Endothelial cell of umbilical vein (primary cell): ENCODE data around the gene PTF1A. TPM values are rescaled to one million over a fixed set of nuclear protein-coding genes. Genes with fewer than 3 reads are reported as not detected.

Source experiments
- BruUV-seq: library from RNA; stranded (reverse); fragments of 400-500 nt; replicated peaks from 2 replicates; lab custom pipeline; 2021; lab: Mats Ljungman, UMichigan
- CTCF ChIA-PET: fragments of 300-600, 350-600 bp; sonication (Branson Sonifier 250); formaldehyde crosslinking; loops from one replicate; lab custom pipeline; 2021; ENCODE audit warnings: antibody characterized with exemption, inconsistent platforms; lab: Charles Lee
- POLR2A ChIA-PET: fragments of 300-600, 350-600 bp; sonication (Branson Sonifier 250); formaldehyde crosslinking; loops from one replicate; lab custom pipeline; 2021; ENCODE audit warnings: antibody characterized with exemption, inconsistent platforms; lab: Charles Lee
- DNase-seq: peaks from one replicate; pipeline ENCODE4 v3.0.0-alpha.2; 2011; ENCODE audit warnings: low read depth, low spot score
- FAIRE-seq: peaks from 2 replicates; lab custom pipeline; 2011; peaks lifted over from hg19 to GRCh38; lab: Jason Lieb, UNC
- H2AFZ ChIP-seq: 2 replicates; pipeline ENCODE4 v1.6.0; 2012; ENCODE audit warnings: low read depth, low read length, control low read depth, inconsistent platforms
- H3K27ac ChIP-seq: 2 replicates; pipeline ENCODE4 v1.5.1; 2011; ENCODE audit warnings: low read depth, mild to moderate bottlenecking, control low read depth, low read length, moderate library complexity; ENCODE audit not compliant: insufficient read depth
- H3K27me3 ChIP-seq, 2 experiments: 2 replicates each; pipeline versions ENCODE4 v1.6.0 to v1.6.1; 2011; ENCODE audit warnings: low read length in 2 of 2, mixed read lengths in 1 of 2; ENCODE audit not compliant: control insufficient read depth in 2 of 2, insufficient read depth in 2 of 2
- H3K36me3 ChIP-seq, 2 experiments: 2 replicates in 1 of 2; 3 replicates in 1 of 2; pipeline ENCODE4 v1.5.1; 2011; ENCODE audit warnings: low read length in 2 of 2, mild to moderate bottlenecking in 1 of 2, moderate library complexity in 1 of 2; ENCODE audit not compliant: control insufficient read depth in 2 of 2, insufficient read depth in 2 of 2; ENCODE audit errors: extremely low read depth in 1 of 2
- H3K4me1 ChIP-seq: 3 replicates; pipeline ENCODE4 v1.5.1; 2011; ENCODE audit warnings: mild to moderate bottlenecking, low read length; ENCODE audit not compliant: control insufficient read depth, insufficient read depth; ENCODE audit errors: extremely low read depth
- H3K4me2 ChIP-seq: 2 replicates; pipeline ENCODE4 v1.6.1; 2011; ENCODE audit warnings: low read length, control low read depth, mixed read lengths; ENCODE audit not compliant: insufficient read depth
- H3K4me3 ChIP-seq, 3 experiments: fragments of 200-600 bp in 1 of 3; sonication (generic), shearing (Covaris generic) in 1 of 3; replicated peaks in 1 of 3; 2 replicates each; pipeline ENCODE4 v1.5.1; 2011 to 2016; ENCODE audit warnings: control low read depth in 3 of 3, low read length in 3 of 3, mild to moderate bottlenecking in 2 of 3, inconsistent platforms in 1 of 3, low read depth in 1 of 3, moderate library complexity in 1 of 3; ENCODE audit not compliant: insufficient read depth in 1 of 3
- H3K79me2 ChIP-seq: 2 replicates; pipeline ENCODE4 v1.6.0; 2012; ENCODE audit warnings: low read length, inconsistent platforms; ENCODE audit not compliant: control insufficient read depth, insufficient read depth
- H3K9ac ChIP-seq: replicated peaks from 2 replicates; pipeline ENCODE3; 2011; ENCODE audit warnings: low read length, control low read depth; ENCODE audit not compliant: insufficient read depth; ENCODE audit errors: extremely low read depth
- H3K9me1 ChIP-seq: replicated peaks from 3 replicates; pipeline ENCODE4 v1.6.0; 2011; ENCODE audit warnings: mild to moderate bottlenecking, low read length; ENCODE audit not compliant: control insufficient read depth, insufficient read depth; ENCODE audit errors: extremely low read depth
- H3K9me3 ChIP-seq: replicated peaks from 2 replicates; pipeline ENCODE4 v1.5.1; 2012; ENCODE audit warnings: low read length, inconsistent platforms; ENCODE audit not compliant: control insufficient read depth, insufficient read depth
- H4K20me1 ChIP-seq: replicated peaks from 2 replicates; pipeline ENCODE3; 2011; ENCODE audit warnings: mild to moderate bottlenecking, low read length; ENCODE audit not compliant: control insufficient read depth, insufficient read depth; ENCODE audit errors: extremely low read depth
- CTCF ChIP-seq, 2 donors: IDR thresholded peaks; 1 replicate in 1 of 2; 2 replicates in 1 of 2; pipeline ENCODE4 v1.5.1; 2011; ENCODE audit warnings: low read length in 2 of 2, mild to moderate bottlenecking in 2 of 2, moderate library complexity in 2 of 2, control low read depth in 1 of 2, inconsistent platforms in 1 of 2, low read depth in 1 of 2; ENCODE audit not compliant: insufficient read depth in 1 of 2; ENCODE audit errors: extremely low read depth in 1 of 2
- EZH2 ChIP-seq: IDR thresholded peaks from 2 replicates; pipeline ENCODE4 v1.6.1; 2012; ENCODE audit warnings: borderline replicate concordance, low read depth, mild to moderate bottlenecking, moderate library complexity, low read length, inconsistent platforms; ENCODE audit not compliant: severe bottlenecking
- FOS ChIP-seq: IDR thresholded peaks from 2 replicates; pipeline ENCODE4 v1.6.1; 2011; ENCODE audit warnings: mild to moderate bottlenecking, low read length, moderate library complexity, borderline replicate concordance; ENCODE audit not compliant: insufficient read depth
- GATA2 ChIP-seq: IDR thresholded peaks from 2 replicates; pipeline ENCODE4 v1.7.0; 2011; ENCODE audit warnings: low read depth, mild to moderate bottlenecking, moderate library complexity, mixed read lengths, low read length; ENCODE audit not compliant: insufficient read length, insufficient read depth
- JUN ChIP-seq: IDR thresholded peaks from 2 replicates; pipeline ENCODE4 v1.6.1; 2011; ENCODE audit warnings: borderline replicate concordance, low read depth; ENCODE audit not compliant: insufficient read length, insufficient read depth
- MAX ChIP-seq: IDR thresholded peaks from 2 replicates; pipeline ENCODE4 v1.6.1; 2011; ENCODE audit not compliant: insufficient read depth, insufficient read length
- MYC ChIP-seq: IDR thresholded peaks from one replicate; pipeline ENCODE4 v1.6.1; 2011; ENCODE audit warnings: mild to moderate bottlenecking, low read depth, low read length
- POLR2A ChIP-seq: IDR thresholded peaks from 2 replicates; pipeline ENCODE4 v1.6.1; 2012; ENCODE audit warnings: low read depth, mild to moderate bottlenecking, control low read depth, low read length
- POLR2AphosphoS5 ChIP-seq: IDR thresholded peaks from 2 replicates; pipeline ENCODE4 v1.6.1; 2012; ENCODE audit warnings: low read depth, mild to moderate bottlenecking, control low read depth, low read length, moderate library complexity; ENCODE audit not compliant: insufficient read depth
- dilution Hi-C: fragments of 300-500 bp; cut with MboI; formaldehyde crosslinking; loops from one replicate; pipeline ENCODE4 v1.15.0; 2019; ENCODE audit warnings: low sequenced_read_pairs; ENCODE audit not compliant: extremely low pct_ligation_motif_present
- intact Hi-C: fragments of 100-400 bp; cut with micrococcal nuclease; formaldehyde crosslinking; loops from one replicate; pipeline ENCODE4 v1.10.0; 2022
- polyA plus RNA-seq, 4 experiments: library from polyadenylated mRNA; depleted of rRNA in 3 of 4; stranded (reverse) in 3 of 4; unstranded in 1 of 4; fragments of >200 nt; gene quantifications; 2 replicates each; pipeline versions ENCODE4 v1.2.1 to v1.2.3, GENCODE V29; 2011 to 2012; ENCODE audit warnings: missing spikeins in 1 of 4
- total RNA-seq: library from RNA; stranded (reverse); gene quantifications from 2 replicates; pipeline ENCODE4 v1.2.3, GENCODE V29; 2021

The PTF1A gene
- total and polyA plus RNA-seq, 2 donors (not counting 3 experiments of a cell fraction or from before 2014, with no cell fraction given) = not detected

GRCh38 chr10:23156447-23157150 lies 35.5 kb upstream of the PTF1A start:
- peaks cover 3% of the 10 kb centered on the region for H3K4me1 ChIP-seq
- FAIRE-seq (no peak), DNase-seq (no peak)
- H4K20me1 ChIP-seq = no peaks in the 10 kb centered on the region
- H3K9ac ChIP-seq = no peak overlapping the region
- CTCF ChIA-PET = interaction anchor here (1.4 to 2.5 kb wide), 4 partner anchors 136 to 1357 kb away, joined by 3 to 10 read pairs (median 3); no protein-coding TSS in a partner anchor
- dilution Hi-C loops = no loop called here
- no peak overlapping the region for H3K4me2 ChIP-seq
- H3K36me3 ChIP-seq = no peaks in the 10 kb centered on the region
- no peaks in the 10 kb centered on the region for H3K27me3 ChIP-seq
- H3K4me3 ChIP-seq = no peak overlapping the region
- no peak overlapping the region for H2AFZ ChIP-seq
- no peaks in the 10 kb centered on the region for H3K9me1 ChIP-seq
- POLR2A ChIA-PET = no interaction called here
- no peak overlapping the region for H3K27ac ChIP-seq
- intact Hi-C loops = no loop called here
- H3K9me3 ChIP-seq = no peaks in the 10 kb centered on the region
- BruUV-seq = no TSS peak
- no peaks in the 10 kb centered on the region for H3K79me2 ChIP-seq
- TF ChIP-seq CTCF (IDR thresholded peaks at IDR 0.05; ENCODE audit: extremely low read depth in 1 of 2, insufficient read depth in 1 of 2, low read depth in 1 of 2, low read length in 2 of 2) (no peak), MYC (no peak), MAX (no peak), JUN (no peak), POLR2A (no peak), FOS (no peak), EZH2 (no peak), POLR2AphosphoS5 (no peak), GATA2 (no peak)
